SKM-1 treated with dmso at 0.1 percent for 144 hours (cell line): ENCODE measurements around the gene CCDC80.

Experiments used
- DNase-seq: peaks from one replicate; lab custom pipeline; 2025; ENCODE audit not compliant: unreplicated experiment; lab: John Stamatoyannopoulos, UW

The CCDC80 gene

DNA sequence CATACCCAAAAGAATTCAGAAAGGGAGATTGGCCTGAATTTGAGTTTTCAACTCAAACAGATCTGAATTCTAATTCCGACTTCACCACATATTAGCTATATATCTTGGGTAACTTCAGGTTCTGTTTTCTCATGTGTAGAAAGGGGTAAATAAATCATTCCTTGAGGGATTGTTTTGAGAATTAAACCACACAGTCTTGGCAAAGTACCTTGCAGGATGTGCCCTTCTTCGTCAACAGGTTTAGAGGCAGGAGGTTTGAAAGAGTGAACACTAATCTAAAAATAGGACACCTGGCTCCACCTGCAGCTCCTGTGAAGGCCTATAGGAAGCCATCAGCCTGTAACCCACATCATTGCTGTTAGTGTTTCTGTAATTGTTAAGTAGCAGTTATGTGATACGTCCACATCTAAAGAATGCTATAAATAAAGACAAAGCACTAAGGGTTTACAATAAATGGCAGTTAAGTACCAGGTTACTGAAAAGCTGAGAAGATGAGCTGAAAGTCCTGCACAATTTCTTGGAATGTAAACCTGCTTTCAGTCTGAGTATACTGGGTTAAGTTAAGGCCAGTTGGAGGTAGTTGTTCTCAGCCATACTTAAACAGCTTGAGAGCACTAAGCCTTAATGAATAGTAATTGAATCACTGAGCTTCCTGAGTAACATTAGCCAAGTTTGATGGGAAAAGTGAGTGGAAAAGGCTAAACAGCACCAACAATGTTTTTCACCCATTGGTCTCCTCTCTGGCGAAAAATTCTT is 6.0 kb downstream of the CCDC80 start:
- no peak for DNase-seq

DNA sequence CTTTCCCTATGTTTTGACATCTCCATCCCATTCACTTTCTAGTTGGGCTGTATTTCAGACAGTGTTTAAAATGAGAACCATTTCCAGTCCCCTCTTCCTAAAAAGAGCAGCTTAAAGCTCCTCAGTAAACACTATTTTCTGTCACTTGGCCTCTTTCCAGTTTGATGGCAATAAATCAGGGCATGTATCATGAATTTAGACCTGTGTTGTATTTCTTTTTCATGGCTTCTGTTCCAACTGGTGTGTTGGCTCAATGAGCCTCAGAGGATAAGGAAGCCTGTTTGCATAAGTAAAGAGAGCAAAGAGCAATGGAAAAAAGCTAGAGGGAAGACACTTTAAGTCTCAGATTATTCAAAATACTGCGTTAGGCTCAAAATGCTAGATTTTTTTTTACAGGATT is 7.2 kb downstream of the CCDC80 start:
- DNase-seq = no peak

DNA sequence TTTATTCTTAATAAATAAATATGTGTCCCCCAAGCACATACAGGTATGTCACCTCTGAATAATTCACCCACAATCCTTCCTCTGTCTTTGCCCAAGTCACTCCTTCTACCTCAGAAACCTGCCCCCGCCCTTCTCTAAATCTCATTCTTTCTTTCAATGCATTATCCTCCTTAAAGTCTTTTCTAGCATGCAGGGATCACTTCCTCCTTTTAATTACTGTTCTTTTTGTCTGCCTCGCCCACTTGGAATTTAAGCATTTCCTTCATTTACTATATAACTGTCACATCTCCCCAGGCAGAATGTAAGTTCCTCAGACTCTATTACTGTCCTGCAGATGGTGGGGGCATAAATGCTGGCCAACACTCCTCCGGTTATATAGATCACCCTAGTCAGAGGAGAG is 7.8 kb downstream of the CCDC80 start:
- no peak for DNase-seq

DNA sequence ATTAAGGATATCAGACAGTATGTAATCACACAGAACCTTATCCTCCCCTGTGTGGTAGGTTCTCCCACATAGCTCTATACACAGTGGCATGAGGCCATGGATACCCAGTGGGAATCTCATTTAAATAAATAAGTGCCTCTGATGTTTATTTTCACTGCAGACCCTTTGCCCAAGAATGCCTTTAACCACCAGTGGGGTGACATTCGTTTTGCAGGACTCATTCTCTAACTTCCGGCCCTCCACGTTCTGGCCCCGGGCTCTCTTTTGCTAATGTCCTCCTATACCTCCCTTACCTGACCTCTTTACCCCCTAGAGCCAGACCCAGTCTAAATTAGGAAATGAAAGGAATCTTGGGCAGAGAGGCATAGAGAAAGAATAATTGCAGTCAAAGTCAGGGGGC is 8.3 kb downstream of the CCDC80 start:
- no peak for DNase-seq

DNA sequence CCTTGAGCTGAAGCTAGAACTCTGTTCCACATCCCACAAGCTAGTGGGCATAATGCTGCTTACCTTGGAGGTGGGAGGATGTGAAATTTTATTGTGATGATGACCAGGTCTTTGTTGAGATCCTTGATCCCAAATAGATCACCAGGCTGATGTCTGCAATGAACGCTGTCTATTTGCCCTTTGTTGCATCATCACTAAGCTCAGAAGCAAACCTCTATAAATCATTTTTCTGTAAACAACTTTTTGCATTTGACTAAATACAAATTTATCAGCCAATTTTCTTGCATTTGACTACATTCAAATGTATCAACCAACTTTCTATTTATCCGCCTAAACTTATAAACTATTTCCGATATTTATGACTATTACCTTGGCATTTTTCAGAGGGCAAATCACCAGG is 9.7 kb downstream of the CCDC80 start:
- no peak for DNase-seq

DNA sequence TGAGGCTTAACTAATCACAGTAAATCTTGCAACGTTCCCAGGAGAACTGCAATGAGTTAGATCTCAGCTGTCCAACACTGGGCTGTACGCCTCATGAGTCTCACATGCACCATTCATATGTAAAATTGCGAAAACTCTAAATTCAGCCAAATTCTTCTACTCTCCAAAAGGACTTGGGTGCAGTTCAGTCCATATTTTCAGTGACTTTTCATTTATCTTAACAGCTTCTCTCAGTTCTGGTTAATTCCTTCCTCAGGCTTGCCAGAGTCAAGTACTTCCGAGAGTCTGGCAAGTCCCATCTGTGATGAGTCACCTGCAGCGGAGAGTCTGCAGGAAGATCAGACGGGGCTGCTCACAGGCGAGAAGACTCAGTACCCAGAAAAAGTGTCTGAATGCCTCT is 11.5 kb downstream of the CCDC80 start:
- DNase-seq = no peak

DNA sequence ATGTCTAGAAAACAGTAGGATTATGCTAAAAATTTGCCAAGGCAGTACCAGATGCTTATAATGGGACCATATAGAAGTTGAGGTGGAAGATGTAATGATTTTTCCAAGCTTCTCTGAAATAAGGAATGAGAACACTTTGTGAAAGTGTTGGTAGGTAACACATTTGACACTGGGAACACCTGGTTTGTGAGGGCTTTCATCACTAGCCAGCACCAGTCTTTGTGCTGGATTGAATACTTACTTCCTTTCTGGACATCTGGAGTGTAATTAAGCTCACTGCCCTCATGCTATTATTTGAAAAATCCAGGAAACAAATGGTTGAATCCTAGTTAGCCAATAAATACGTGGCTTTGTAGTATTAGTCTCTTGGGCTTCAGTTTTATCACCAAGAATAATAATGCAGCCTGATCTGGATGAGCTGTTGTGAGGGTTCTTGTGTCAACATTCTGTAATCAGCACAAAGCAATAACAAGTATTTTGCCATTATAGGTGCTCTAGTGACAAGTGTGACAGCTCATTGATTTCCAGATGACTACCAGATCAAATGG is 12.9 kb downstream of the CCDC80 start:
- no peak for DNase-seq

DNA sequence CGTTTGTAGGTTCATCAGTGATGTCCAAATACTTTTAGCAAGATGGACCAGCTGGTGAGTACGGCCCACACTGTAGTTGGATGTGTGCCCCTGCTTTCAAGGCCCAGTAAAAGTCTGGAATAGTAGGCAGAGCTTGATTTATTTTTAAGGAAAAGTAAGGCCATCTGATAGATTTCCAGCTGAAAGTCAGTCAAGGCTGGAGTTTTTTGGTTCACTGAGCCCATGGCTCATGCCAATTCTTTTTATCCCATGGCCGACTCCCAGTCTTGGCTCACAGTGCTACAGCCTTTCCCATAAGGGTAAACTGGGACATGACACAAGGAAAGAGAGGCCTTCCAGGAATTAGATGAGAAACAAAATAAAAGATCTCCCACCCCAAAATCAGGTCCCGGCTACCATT is 13.5 kb downstream of the CCDC80 start:
- no peak for DNase-seq

DNA sequence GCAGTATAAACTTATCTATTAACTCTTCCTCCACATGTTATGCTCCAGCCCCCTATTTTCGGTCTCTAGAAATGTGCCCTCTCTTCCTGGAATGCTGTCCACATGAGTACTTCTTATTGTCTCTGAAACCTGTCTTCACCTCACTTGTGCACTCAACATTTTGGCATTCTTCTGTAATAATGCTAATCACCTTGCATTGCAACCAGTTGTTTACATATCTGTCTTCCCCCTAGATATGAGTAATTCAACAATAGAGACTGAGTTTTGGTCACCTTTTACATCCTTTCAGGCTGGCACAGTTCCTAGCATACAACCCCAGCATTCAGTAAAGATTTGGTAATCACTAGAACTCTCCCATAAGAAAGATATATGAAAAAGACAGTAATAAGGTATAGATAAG is 17.2 kb downstream of the CCDC80 start:
- no peak for DNase-seq

DNA sequence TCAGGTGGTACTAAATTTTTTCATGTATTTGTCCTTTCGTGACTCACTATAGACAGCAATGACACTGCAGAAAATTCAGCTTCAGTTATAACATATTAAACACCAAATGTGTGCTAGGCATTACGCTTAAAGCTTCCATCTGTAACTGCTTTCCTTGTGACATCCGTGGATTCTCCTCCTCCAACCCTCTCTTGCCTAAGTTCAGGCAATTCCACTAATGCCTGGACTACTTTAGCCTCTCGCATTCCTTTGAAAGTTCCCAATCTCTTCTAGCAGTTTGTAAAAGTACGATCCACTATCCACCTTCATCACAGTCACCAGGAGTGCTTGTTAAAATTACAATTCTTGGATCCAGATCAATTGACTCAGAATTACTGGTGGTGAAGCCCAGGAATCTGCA is 17.7 kb downstream of the CCDC80 start:
- DNase-seq = no peak

DNA sequence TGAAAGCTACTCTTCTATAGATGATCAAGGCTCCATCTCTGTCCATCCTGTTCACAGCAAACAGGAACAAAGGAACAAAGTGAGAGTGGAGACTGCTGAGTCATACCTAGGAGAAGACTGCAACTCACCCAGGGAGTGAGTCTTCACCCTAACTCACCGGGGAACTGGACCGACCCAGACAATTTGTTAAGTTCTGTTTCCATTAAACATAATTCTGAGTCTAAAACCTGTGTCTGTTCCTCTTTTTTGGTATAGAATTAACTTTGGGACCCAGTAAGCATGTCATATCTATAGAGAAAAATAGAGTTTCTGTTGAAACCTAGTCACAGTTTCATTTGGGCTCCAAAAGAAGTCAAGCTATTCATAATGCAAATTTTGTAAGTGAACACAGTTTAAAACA is 21.6 kb downstream of the CCDC80 start:
- no peak for DNase-seq

DNA sequence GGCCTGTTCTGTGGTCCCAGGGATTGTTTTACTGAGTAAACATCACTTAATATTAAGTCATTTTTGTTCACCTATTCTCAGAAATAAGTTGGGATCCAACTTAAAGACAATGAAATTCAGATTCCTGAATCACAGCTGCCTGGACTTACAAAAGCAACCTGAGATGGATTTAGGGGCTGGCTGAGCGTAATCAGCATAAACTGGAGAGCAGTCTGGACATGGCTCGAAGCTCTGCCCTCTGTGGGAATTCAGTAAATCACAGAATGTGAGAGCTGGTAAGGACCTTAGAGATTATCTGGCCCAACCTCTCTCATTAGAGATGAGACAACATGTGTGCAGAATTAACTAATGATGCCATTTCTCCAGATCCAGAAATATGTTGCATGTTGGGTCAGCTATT is 23.7 kb downstream of the CCDC80 start:
- DNase-seq = no peak

DNA sequence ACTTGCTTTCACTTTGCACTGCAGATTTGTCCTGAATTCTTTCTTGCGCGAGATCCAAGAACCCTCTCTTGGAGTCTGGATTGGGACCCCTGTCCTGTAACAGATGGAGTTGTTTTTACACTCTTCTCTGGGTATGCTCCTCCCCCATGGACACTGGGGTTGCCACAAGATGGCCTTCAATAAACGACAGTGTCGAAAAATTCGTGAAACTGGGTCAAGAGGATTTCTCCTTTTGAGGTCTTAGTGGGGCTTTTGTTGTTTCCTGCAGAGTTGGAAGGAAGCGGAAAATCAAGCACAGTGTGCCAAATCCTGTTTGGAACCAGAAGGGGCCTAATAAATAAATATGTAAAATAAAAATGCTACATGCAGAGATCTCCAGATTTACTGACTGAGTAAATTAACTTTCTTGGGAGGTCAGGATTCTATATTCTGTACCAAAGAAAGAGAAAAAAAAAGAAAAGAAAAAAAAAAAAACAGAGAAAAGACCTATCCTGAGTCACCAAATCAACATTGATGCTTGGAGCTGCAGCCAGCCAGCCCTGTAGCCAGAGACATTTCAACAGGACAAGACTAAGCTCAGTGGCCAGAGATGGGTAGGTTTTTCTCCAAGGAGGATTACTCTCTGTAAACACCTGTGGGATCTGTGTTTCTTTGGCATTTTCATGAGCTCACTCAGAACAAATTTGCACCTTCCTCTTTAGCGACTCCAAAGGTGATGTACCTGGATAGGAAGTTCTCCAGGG is 24.8 kb downstream of the CCDC80 start:
- no peak for DNase-seq

DNA sequence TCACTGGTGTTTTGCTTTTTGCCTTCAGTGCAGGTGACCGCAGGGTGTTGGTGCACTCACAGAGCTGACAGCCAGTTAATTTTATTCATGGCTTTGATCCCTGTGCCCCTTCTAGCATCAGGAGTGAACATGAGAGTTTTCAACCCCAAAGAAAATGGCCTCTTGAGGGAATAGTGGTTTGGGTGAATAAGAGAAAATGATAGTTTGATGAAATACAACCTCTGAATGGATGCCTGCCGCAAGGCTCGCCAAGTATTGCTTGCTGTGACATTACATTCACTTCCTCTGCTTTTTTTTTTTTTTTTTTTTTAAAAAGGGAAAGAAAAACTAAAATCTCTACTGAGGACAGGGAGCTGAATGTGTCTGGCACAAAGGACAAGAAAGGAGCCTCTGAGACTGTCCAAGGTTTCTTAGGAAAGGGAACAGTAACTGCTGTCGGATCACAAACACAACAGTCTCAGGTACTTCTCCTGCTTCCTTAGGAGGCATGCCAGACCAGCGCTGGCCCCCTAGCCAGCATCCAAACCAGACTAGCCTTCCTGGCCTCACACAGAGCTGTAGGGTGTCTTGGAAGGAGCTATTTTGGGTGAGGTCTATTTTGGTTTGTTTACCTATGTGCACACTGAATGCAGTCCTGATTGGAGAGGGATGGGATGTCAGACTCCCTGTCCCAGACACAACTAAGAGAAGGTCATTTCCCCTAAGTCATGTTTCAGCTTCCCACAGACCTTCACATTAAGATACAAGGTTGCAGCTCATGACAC is 29.0 kb downstream of the CCDC80 start:
- no peak for DNase-seq

DNA sequence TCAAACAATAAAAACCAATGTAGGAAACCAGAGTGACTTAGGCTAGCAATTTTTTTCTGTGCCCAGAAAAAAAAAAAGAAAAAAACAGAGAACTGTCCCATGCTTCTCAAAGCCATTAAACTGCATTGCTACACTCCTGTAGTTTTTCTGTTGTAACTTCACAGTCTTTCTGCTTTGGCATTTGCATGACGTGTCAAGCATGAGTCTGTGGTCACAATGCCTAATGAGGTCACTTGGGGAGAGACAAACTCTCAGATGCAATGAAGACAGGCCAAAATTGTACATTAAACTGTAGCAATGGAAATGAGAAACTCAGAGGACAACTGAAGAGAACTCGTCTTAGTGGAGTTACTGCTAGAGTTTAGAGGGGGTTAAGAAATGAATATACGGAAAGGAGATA is 30.8 kb downstream of the CCDC80 start:
- DNase-seq = no peak

DNA sequence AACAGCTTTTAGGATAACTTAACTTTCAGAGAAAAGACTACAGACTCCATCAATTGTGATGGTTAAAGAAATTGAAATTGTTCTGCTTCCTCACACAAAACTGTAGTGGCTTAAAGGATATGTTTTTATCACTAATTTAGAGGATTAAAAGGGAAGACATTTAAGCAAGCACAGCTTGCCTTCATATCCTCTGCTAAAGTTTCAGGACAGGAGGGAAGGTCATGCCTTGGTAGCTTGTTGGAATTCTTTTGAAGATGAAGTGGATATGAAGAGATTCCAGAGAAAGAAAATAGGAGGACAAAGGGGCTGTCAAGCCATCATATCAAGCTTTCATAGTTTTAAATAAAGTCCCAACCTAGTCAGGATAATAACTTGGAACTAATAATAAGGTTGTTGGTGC is 33.1 kb downstream of the CCDC80 start:
- DNase-seq = no peak

DNA sequence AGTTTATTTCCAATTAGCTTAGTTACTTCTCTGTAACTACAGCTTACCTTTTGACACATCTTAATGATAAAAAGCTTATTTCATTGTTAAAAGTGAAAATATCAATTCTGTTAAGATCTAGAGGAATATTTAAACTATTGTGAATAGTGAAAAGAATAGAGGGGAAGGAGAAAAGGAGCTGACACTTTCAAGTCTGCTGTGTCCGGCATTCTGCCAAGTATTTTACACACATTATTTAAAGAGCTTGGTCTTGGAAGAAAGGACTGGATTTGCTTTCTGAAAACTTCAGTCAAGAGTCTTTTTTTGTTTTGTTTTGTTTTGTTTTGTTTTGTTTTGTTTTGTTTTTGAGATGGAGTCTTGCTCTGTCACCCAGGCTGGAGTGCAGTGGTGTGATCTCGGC is 34.8 kb downstream of the CCDC80 start:
- DNase-seq = no peak

DNA sequence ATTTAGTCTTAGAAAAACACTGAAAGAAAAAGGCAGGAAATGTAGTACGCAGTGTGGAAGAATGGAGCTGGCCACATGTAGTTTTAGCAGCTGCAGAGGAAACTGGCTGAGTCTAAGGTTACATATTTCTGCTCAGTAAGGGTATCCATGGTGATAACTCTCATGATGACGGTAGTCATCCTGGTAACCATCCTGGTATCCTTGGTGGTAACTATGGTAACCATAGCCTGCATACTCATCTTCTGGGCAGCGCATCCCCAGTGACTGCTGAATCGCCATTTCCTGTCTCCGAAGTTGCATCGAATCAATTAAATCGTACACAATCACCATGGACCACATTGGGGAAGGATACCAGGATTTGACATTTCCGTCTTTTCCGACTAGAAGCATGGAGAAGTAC is 35.7 kb downstream of the CCDC80 start:
- DNase-seq = no peak

DNA sequence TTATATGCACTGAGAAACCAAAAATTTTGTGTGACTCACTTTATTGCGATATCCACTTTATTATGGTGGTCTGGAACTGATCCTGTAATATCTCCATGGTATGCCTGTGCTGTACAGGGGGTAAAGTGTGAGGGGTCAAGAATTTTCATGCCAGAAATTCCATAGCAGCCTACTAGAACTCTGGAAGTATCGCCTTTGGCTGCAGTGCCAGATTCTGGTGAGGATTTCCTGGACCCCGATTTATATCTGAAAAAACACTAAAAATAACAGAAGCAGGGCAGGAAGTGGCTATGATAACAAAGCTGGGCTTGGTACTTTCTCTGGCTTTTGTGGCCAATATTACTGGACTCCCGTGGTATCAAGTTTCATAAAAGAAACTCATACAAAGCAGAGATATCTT is 36.4 kb downstream of the CCDC80 start:
- DNase-seq = no peak

DNA sequence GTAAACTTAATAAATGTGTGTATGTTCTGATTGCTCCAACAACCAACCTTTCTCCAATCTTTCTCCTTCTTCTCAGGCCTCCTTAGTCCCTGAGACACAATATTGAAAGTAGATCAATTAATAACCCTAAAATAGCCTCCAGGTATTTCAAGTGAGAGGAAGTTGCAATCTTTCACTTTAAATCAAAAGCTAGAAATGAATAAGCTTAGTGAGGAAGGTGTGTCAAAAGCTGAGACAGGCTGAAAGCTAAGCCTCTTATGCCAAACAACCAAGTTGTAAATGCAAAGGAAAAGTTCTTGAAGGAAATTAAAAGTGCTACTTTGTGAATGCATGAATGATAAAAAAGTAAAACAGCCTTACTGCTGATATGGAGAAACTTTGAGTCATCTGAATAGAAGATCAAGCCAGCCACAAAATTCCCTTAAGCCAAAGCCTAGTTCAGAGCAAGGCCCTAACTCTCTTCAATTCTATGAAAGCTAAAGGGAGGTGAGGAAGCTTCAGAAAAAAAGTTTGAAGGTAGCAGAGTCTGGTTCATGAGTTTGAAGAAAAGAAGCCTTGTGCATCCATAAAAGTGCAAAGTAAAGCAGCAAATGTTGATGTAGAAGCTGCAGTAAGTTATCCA is 38.6 kb downstream of the CCDC80 start:
- no peak for DNase-seq

DNA sequence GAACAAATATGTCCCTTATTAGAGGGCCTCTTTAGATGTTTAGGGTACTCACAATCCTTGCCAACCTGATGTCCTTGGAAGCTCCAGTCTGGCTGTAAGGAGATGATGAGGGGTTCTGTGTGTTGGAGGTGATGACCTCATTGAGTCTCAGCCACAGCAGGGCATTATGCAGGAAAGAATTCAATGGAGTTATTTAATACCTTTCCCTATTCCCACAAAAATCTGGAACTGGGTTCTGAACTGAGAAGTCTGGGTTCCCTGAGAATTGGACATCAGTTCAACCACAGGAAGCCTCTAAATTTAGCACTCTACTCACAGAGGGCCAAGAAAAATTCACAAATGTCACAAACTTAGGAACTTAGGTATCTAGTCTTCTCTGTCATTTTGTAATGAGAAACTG is 42.2 kb downstream of the CCDC80 start:
- no peak for DNase-seq
